Common myeloid progenitor, CD34-positive (primary cell): ENCODE results near the gene MEAK7.

ENCODE experiments used
- CTCF ChIA-PET: fragments of 350-600 bp; sonication (Branson Sonifier 250); formaldehyde crosslinking; loops from one replicate; lab custom pipeline; 2021; ENCODE audit warnings: antibody characterized with exemption; lab: Charles Lee
- POLR2A ChIA-PET: fragments of 350-600 bp; sonication (Branson Sonifier 250); formaldehyde crosslinking; loops from one replicate; lab custom pipeline; 2021; ENCODE audit warnings: antibody characterized with exemption; lab: Charles Lee
- DNase-seq, 3 donors: peaks; one replicate each; pipeline versions ENCODE4 v3.0.0 to v3.0.0-alpha.2; 2013
- H3K27ac ChIP-seq, 2 experiments: 1 replicate in 1 of 2; 2 replicates in 1 of 2; pipeline ENCODE4 v1.7.0; 2013; ENCODE audit warnings: inconsistent platforms in 2 of 2, low read length in 2 of 2, mild to moderate bottlenecking in 2 of 2, low read depth in 1 of 2, moderate library complexity in 1 of 2; ENCODE audit not compliant: severe bottlenecking in 2 of 2, insufficient read depth in 1 of 2, poor library complexity in 1 of 2
- H3K27me3 ChIP-seq, 5 experiments: replicated peaks in 2 of 5; 1 replicate in 3 of 5; 2 replicates in 2 of 5; pipeline versions ENCODE4 v1.6.1 to v1.7.0; 2013; ENCODE audit warnings: low read length in 4 of 5, mild to moderate bottlenecking in 2 of 5, moderate library complexity in 2 of 5, inconsistent platforms in 1 of 5; ENCODE audit not compliant: insufficient read depth in 5 of 5, control insufficient read depth in 4 of 5
- H3K36me3 ChIP-seq, 4 experiments: 1 replicate in 2 of 4; 2 replicates in 2 of 4; pipeline versions ENCODE4 v1.6.1 to v1.7.0; 2013; ENCODE audit warnings: low read length in 3 of 4, control low read depth in 1 of 4, mild to moderate bottlenecking in 1 of 4; ENCODE audit not compliant: control insufficient read depth in 4 of 4, insufficient read depth in 4 of 4
- H3K4me1 ChIP-seq, 4 experiments: 1 replicate in 3 of 4; 2 replicates in 1 of 4; pipeline versions ENCODE4 v1.6.1 to v1.7.1; 2013; ENCODE audit warnings: low read length in 3 of 4, mild to moderate bottlenecking in 3 of 4, control low read depth in 1 of 4, inconsistent platforms in 1 of 4, moderate library complexity in 1 of 4; ENCODE audit not compliant: control insufficient read depth in 4 of 4, insufficient read depth in 4 of 4; ENCODE audit errors: control extremely low read depth in 1 of 4
- H3K4me3 ChIP-seq, 7 experiments: 1 replicate in 4 of 7; 2 replicates in 3 of 7; pipeline versions ENCODE4 v1.5.1 to v1.7.0; 2013; ENCODE audit warnings: mild to moderate bottlenecking in 7 of 7, low read length in 6 of 7, moderate library complexity in 6 of 7, inconsistent platforms in 2 of 7, low read depth in 2 of 7, control low read depth in 1 of 7; ENCODE audit not compliant: insufficient read depth in 4 of 7, control insufficient read depth in 1 of 7; ENCODE audit errors: extremely low read depth in 1 of 7
- H3K9me3 ChIP-seq, 5 experiments: 1 replicate in 4 of 5; 2 replicates in 1 of 5; pipeline versions ENCODE4 v1.6.1 to v1.7.1; 2013; ENCODE audit warnings: low read length in 4 of 5, mild to moderate bottlenecking in 2 of 5, inconsistent platforms in 1 of 5, low read depth in 1 of 5, moderate library complexity in 1 of 5; ENCODE audit not compliant: control insufficient read depth in 4 of 5, insufficient read depth in 2 of 5; ENCODE audit errors: control extremely low read depth in 1 of 5
- WGBS: methylation state at CpG from one replicate; pipeline ENCODE4 v1.1.5; 2013; ENCODE audit not compliant: insufficient coverage; 5-methylcytosine and 5-hydroxymethylcytosine counted together

The MEAK7 gene

GRCh38 chr16:84532855-84533486 lies 28.5 kb upstream of the MEAK7 start:
- no peaks in the 10 kb centered on the region for H3K27me3 ChIP-seq
- H3K4me1 ChIP-seq: peaks cover 0 to 28% (median 11%) of the 10 kb centered on the region in 4 experiments
- peak in 2 of 3 donors; percentile 47 to 66 for DNase-seq
- CTCF ChIA-PET: interaction anchor here (1.0 to 2.8 kb wide), 5 partner anchors 12 to 111 kb away, joined by 3 to 9 read pairs (median 4); no protein-coding TSS in a partner anchor
- no peak overlapping the region for H3K27ac ChIP-seq
- H3K9me3 ChIP-seq: peaks cover 0 to 8% (median 0%) of the 10 kb centered on the region in 5 experiments
- 59% methylated on average over 8 of the region's 11 CpGs for WGBS
- POLR2A ChIA-PET: no interaction called here
- no peaks in the 10 kb centered on the region for H3K36me3 ChIP-seq
- H3K4me3 ChIP-seq: no peak overlapping the region

GRCh38 chr16:84532291-84532724 lies 27.8 kb upstream of the MEAK7 start:
- Histone ChIP-seq H3K27me3 (no peaks in the 10 kb centered on the region), H3K36me3 (no peaks in the 10 kb centered on the region), H3K4me1 (peaks cover 0 to 32% (median 11%) of the 10 kb centered on the region in 4 experiments), H3K27ac (no peak overlapping the region), H3K4me3 (no peak overlapping the region), H3K9me3 (peaks cover 0 to 8% (median 0%) of the 10 kb centered on the region in 5 experiments)
- 40% methylated on average over 8 of the region's 10 CpGs for WGBS
- ChIA-PET POLR2A (no interaction called here), CTCF (interaction anchor here (0.6 to 2.8 kb wide), 5 partner anchors 12 to 617 kb away, joined by 3 to 9 read pairs (median 4); no protein-coding TSS in a partner anchor)
- DNase-seq: peak in 2 of 3 donors; percentile 61 to 68

DNA sequence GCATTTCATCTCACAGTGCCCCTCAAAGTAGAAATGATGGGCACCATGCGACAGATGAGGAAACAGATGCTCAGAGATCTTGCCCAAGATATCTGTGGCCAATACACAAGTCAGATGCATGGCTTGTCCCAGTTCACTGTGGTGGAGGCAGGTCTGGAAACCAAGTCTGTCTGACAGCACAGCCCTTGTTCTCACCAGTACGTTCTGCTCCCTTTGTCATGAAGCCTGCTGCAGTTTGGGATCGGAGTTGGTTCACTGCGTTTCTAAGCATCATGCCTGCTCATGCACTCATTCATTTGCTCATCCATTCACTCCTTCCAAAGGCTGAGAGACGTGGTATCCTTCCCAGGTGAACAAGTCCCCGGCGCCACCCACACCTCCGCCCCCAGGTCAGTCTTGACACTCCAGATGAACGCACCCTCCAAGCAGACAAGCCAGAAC lies 27.2 kb upstream of the MEAK7 start:
- Histone ChIP-seq H3K9me3 (peaks cover 0 to 8% (median 0%) of the 10 kb centered on the region in 5 experiments), H3K36me3 (no peaks in the 10 kb centered on the region), H3K27ac (no peak overlapping the region), H3K4me3 (no peak overlapping the region), H3K27me3 (no peaks in the 10 kb centered on the region), H3K4me1 (peaks cover 0 to 38% (median 15%) of the 10 kb centered on the region in 4 experiments)
- 80% methylated on average over 9 of the region's 9 CpGs for WGBS
- CTCF ChIA-PET: interaction anchor here (1.2 to 2.8 kb wide), 2 partner anchors 11 to 14 kb away, joined by 4 to 9 read pairs; no protein-coding TSS in a partner anchor
- peak in 2 of 3 donors; percentile 51 to 75 for DNase-seq
- POLR2A ChIA-PET: no interaction called here

- CTCF ChIA-PET: interaction anchor here (2.1 kb wide), 1 partner anchor 92 kb away, joined by 10 read pairs; no protein-coding TSS in a partner anchor
- Histone ChIP-seq H3K36me3 (no peaks in the 10 kb centered on the region), H3K4me3 (no peak overlapping the region), H3K27me3 (no peaks in the 10 kb centered on the region), H3K4me1 (peaks cover 2 to 42% (median 18%) of the 10 kb centered on the region in 4 experiments), H3K9me3 (peaks cover 0 to 8% (median 0%) of the 10 kb centered on the region in 5 experiments), H3K27ac (no peak overlapping the region)
- POLR2A ChIA-PET: no interaction called here
- DNase-seq: no peak
- WGBS: 81% methylated on average over 4 of the region's 5 CpGs
These were observed 26.1 kb upstream of the MEAK7 start for GRCh38 chr16:84530590-84530989.

- H3K4me1 ChIP-seq: peaks cover 2 to 42% (median 18%) of the 10 kb centered on the region in 4 experiments
- H3K27ac ChIP-seq: no peak overlapping the region
- H3K4me3 ChIP-seq: no peak overlapping the region
- peaks cover 0 to 8% (median 0%) of the 10 kb centered on the region in 5 experiments for H3K9me3 ChIP-seq
- ChIA-PET CTCF (interaction anchor here (0.7 to 2.1 kb wide), 4 partner anchors 10 to 93 kb away, joined by 3 to 10 read pairs (median 4); no protein-coding TSS in a partner anchor), POLR2A (no interaction called here)
- DNase-seq: no peak
- no peaks in the 10 kb centered on the region for H3K36me3 ChIP-seq
- WGBS: 95% methylated on average over 3 of the region's 3 CpGs
- no peaks in the 10 kb centered on the region for H3K27me3 ChIP-seq
These were observed 25.1 kb upstream of the MEAK7 start for GRCh38 chr16:84529607-84530006.

- H3K27ac ChIP-seq: no peak overlapping the region
- no peaks in the 10 kb centered on the region for H3K36me3 ChIP-seq
- H3K4me1 ChIP-seq: peaks cover 2 to 41% (median 18%) of the 10 kb centered on the region in 4 experiments
- H3K9me3 ChIP-seq: peaks cover 0 to 8% (median 0%) of the 10 kb centered on the region in 5 experiments
- no peak overlapping the region for H3K4me3 ChIP-seq
- ChIA-PET POLR2A (interaction anchor here (0.5 to 0.6 kb wide), 2 partner anchors 20 to 63 kb away, joined by 3 read pairs; no protein-coding TSS in a partner anchor), CTCF (interaction anchor here (0.8 to 1.6 kb wide), 7 partner anchors 11 to 213 kb away, joined by 3 to 5 read pairs (median 3); no protein-coding TSS in a partner anchor)
- no CpG with 5 or more reads among the region's 6 CpGs for WGBS
- H3K27me3 ChIP-seq: no peaks in the 10 kb centered on the region
- DNase-seq: peak in 2 of 3 donors; percentile 36 to 57
These were observed 23.9 kb upstream of the MEAK7 start for GRCh38 chr16:84528322-84528721.
